Measurements from ENCODE around the gene OTUD3. TPM values are rescaled to one million over a fixed set of nuclear protein-coding genes. Genes with fewer than 3 reads are reported as not detected.

OTUD3 gene
- total and polyA plus RNA-seq, 2 of the 4 experiments (the other 2 are of a cell fraction), result 2.9 to 3.1 TPM

DNA sequence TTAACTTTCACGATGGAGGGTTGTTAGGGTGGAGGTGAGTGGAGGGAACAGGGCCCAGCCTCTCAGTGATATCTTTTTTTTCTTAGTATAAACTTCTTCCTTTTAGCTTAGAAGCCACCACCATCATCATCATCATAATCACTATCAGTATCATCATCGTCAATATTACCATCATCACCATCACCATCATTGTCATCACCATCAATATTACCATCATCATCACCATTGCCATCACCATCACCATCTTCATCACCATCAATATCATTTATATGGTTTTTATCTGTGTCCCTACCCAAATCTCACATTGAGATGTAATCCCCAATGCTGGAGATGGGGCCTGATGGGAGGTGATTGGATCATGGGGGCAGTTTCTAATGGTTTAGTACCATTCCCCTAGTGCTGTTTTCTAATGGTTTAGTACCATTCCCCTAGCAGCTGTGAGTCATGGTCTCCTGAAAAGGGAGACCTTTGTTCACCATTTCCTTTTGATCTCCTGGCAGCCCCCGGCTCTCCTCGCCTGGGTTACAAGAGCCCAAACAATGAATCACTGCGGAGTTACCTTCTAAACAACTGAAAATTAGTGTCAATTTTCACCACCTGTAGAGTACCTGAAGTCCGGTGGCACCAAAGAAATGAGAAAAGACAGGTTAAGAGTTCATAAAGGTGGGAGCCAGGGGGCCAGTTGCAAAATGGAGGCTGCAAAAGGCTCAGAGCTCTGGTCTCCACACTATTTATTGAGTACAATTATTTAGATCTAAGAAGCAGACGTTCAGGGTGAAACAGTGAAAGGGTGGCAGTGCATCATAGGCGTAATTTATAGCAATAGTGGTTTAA is 44.3 kb downstream of the OTUD3 start:
- no TSS peak for BruUV-seq (replicated peaks)
- ChIA-PET POLR2A (ENCODE audit: unreplicated experiment) (no interaction called here), CTCF (interaction anchor here (0.7 kb wide), 1 partner anchor 217 kb away, joined by 3 read pairs; no protein-coding TSS in a partner anchor)
- Histone ChIP-seq H3K23ac (ENCODE audit: low read depth, low read length) (no peak overlapping the region), H3K9ac (ENCODE audit: low read depth, low read length) (no peak overlapping the region), H3K27ac (ENCODE audit: insufficient read depth, low read length) (no peak overlapping the region), H3K27me3 (ENCODE audit: control insufficient read depth, insufficient read depth, low read length) (peaks cover 12% of the 10 kb centered on the region), H4K8ac (ENCODE audit: low read depth in 2 of 2, low read length in 2 of 2) (no peak overlapping the region), H3K18ac (ENCODE audit: low read depth, low read length) (no peak overlapping the region), H3K36me3 (ENCODE audit: control insufficient read depth, insufficient read depth, low read length) (no peaks in the 10 kb centered on the region), H4K5ac (ENCODE audit: low read depth, low read length) (no peak overlapping the region), H3K79me1 (ENCODE audit: low read depth in 1 of 2, low read length in 2 of 2) (no peaks in the 10 kb centered on the region), H2BK120ac (ENCODE audit: low read depth, low read length) (no peak overlapping the region), H3K56ac (ENCODE audit: extremely low read depth, insufficient read depth, low read length) (no peak overlapping the region), H3K9me3 (ENCODE audit: control insufficient read depth, insufficient read depth, low read length) (peaks cover 4% of the 10 kb centered on the region), H3K4me2 (ENCODE audit: low read depth, low read length) (no peak overlapping the region), H3K4me3 (ENCODE audit: insufficient read depth, low read depth, low read length) (no peak overlapping the region), H3K9me1 (ENCODE audit: insufficient read depth, low read length) (no peaks in the 10 kb centered on the region), H3K4me1 (ENCODE audit: control insufficient read depth, insufficient read depth, low read length) (no peaks in the 10 kb centered on the region), H2AFZ (replicated peaks; ENCODE audit: low read length, poor library complexity) (no peak overlapping the region), H3K4ac (ENCODE audit: low read depth, low read length) (no peak overlapping the region), H2AK5ac (ENCODE audit: low read depth, low read length) (no peak overlapping the region), H4K91ac (ENCODE audit: insufficient read depth, low read depth, low read length) (no peak overlapping the region), H4K20me1 (ENCODE audit: insufficient read depth, low read length) (no peaks in the 10 kb centered on the region), H2BK20ac (ENCODE audit: low read depth, low read length) (no peak overlapping the region), H2AK9ac (replicated peaks; ENCODE audit: low read depth, low read length, poor library complexity) (no peak overlapping the region), H2BK15ac (ENCODE audit: low read depth, low read length) (no peak overlapping the region), H2BK5ac (ENCODE audit: low read depth, low read length, poor library complexity, severe bottlenecking) (no peak overlapping the region), H3K14ac (replicated peaks; ENCODE audit: low read depth, low read length) (no peak overlapping the region)
- DNase-seq (no peak), ATAC-seq (ENCODE audit: low read depth) (no peak)
- in situ Hi-C loops (cut with MboI; ENCODE audit: low sequenced_read_pairs), result no loop called here
- 100% methylated on average over 1 of the region's 8 CpGs; no CpG with 5 or more reads in 1 of the 2 experiments for WGBS, 2 experiments (ENCODE audit: extremely low coverage in 2 of 2, insufficient read length in 1 of 2)
- intact Hi-C loops (cut with micrococcal nuclease), result no loop called here
- dilution Hi-C loops (cut with HindIII; ENCODE audit: low sequenced_read_pairs, unreplicated experiment), result no loop called here
- TF ChIP-seq MAZ (IDR thresholded peaks at IDR 0.05; ENCODE audit: borderline replicate concordance, low read depth, low read length) (no peak), POLR2A (IDR thresholded peaks at IDR 0.05; ENCODE audit: low read depth, low read length) (no peak), RFX5 (IDR thresholded peaks at IDR 0.05; ENCODE audit: low read depth, low read length) (no peak), SMC3 (IDR thresholded peaks at IDR 0.05; ENCODE audit: low read depth, low read length) (no peak), CHD1 (IDR thresholded peaks at IDR 0.05; ENCODE audit: low read depth, low read length) (no peak), CEBPB (IDR thresholded peaks at IDR 0.05; ENCODE audit: low read depth, low read length) (no peak), RCOR1 (IDR thresholded peaks at IDR 0.05; ENCODE audit: insufficient replicate concordance, low read length) (no peak), BHLHE40 (IDR thresholded peaks at IDR 0.05; ENCODE audit: low read depth, low read length) (no peak), FOS (IDR thresholded peaks at IDR 0.05; ENCODE audit: low read depth, low read length) (no peak), RAD21 (IDR thresholded peaks at IDR 0.05; ENCODE audit: low read length) (no peak), MXI1 (IDR thresholded peaks at IDR 0.05; ENCODE audit: borderline replicate concordance, low read depth, low read length) (no peak), CTCF (conservative IDR thresholded peaks at IDR 0.05; ENCODE audit: low read depth, low read length) (no peak), NFE2L2 (IDR thresholded peaks at IDR 0.05; ENCODE audit: low read depth, low read length) (no peak), MAFK (IDR thresholded peaks at IDR 0.05; ENCODE audit: low read depth, low read length) (no peak)
- TF ChIP-seq, protein P1, sequence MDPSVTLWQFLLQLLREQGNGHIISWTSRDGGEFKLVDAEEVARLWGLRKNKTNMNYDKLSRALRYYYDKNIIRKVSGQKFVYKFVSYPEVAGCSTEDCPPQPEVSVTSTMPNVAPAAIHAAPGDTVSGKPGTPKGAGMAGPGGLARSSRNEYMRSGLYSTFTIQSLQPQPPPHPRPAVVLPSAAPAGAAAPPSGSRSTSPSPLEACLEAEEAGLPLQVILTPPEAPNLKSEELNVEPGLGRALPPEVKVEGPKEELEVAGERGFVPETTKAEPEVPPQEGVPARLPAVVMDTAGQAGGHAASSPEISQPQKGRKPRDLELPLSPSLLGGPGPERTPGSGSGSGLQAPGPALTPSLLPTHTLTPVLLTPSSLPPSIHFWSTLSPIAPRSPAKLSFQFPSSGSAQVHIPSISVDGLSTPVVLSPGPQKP (IDR thresholded peaks at IDR 0.05; ENCODE audit: borderline replicate concordance, low read depth, low read length), result no peak

All from IMR-90 (cell line).